K562 (cell line): ENCODE data around the gene DNASE1L2. TPM values are rescaled to one million over a fixed set of nuclear protein-coding genes. Genes with fewer than 3 reads are reported as not detected.

Experiments used
- ATAC-seq: fragments of 200-7000 bp; cut with Tn5 transposase; 3 replicates; pipeline ENCODE4 v1.9.1; 2020; ENCODE audit warnings: moderate library complexity
- BruUV-seq: library from RNA; stranded (reverse); fragments of 400-500 nt; replicated peaks from 2 replicates; lab custom pipeline; 2021; lab: Mats Ljungman, UMichigan
- CTCF ChIA-PET: fragments of 300-600 bp; formaldehyde crosslinking; extraction: SDS; loops from one replicate; lab custom pipeline; 2021; ENCODE audit warnings: low intra/inter-chr PET ratio; lab: Yijun Ruan, JAX
- POLR2A ChIA-PET: fragments of 300-600, 350-650 bp; sonication (Branson Sonifier 250); formaldehyde crosslinking; extraction: SDS; loops from one replicate; lab custom pipeline; 2021; ENCODE audit warnings: antibody characterized with exemption, inconsistent platforms; lab: Yijun Ruan, JAX
- DNase-seq, 4 experiments: peaks; one replicate each; pipeline versions ENCODE4 v3.0.0 to v3.0.0-alpha.2; 2011 to 2018; ENCODE audit warnings: low spot score in 3 of 4, mixed read lengths in 3 of 4; ENCODE audit errors: extremely low read depth in 1 of 4
- FAIRE-seq: peaks from 2 replicates; lab custom pipeline; 2011; peaks lifted over from hg19 to GRCh38; lab: Jason Lieb, UNC
- H2AFZ ChIP-seq: 2 replicates; pipeline ENCODE4 v1.6.0; 2011; ENCODE audit warnings: low read depth, low read length, control low read depth, inconsistent platforms
- H3K27ac ChIP-seq: fragments of 200-600 bp; 3 replicates; pipeline ENCODE4 v1.8.0; 2011; ENCODE audit warnings: low read depth, mild to moderate bottlenecking, control low read depth, inconsistent platforms, low read length, moderate library complexity, mixed read lengths; ENCODE audit errors: extremely low read depth
- H3K27me3 ChIP-seq, 2 experiments: fragments of 300-600 bp in 1 of 2; 2 replicates in 1 of 2; 3 replicates in 1 of 2; pipeline versions ENCODE4 v1.6.0 to v1.8.0; 2011; ENCODE audit warnings: inconsistent platforms in 2 of 2, low read length in 2 of 2, mild to moderate bottlenecking in 1 of 2, mixed read lengths in 1 of 2, moderate library complexity in 1 of 2; ENCODE audit not compliant: control insufficient read depth in 2 of 2, insufficient read depth in 2 of 2
- H3K36me3 ChIP-seq: fragments of 300-600 bp; 3 replicates; pipeline ENCODE4 v1.8.0; 2011; ENCODE audit warnings: mild to moderate bottlenecking, low read length, inconsistent platforms; ENCODE audit not compliant: control insufficient read depth, insufficient read depth
- H3K4me1 ChIP-seq, 2 experiments: fragments of 200-600 bp in 1 of 2; replicated peaks in 1 of 2; 2 replicates in 1 of 2; 3 replicates in 1 of 2; pipeline versions ENCODE4 v1.5.1 to v1.8.0; 2011; ENCODE audit warnings: inconsistent platforms in 2 of 2, low read length in 2 of 2, mild to moderate bottlenecking in 1 of 2, mixed read lengths in 1 of 2, moderate library complexity in 1 of 2; ENCODE audit not compliant: control insufficient read depth in 2 of 2, insufficient read depth in 2 of 2
- H3K4me2 ChIP-seq: 2 replicates; pipeline ENCODE4 v1.6.1; 2011; ENCODE audit warnings: low read length, control low read depth, inconsistent platforms, mixed read lengths; ENCODE audit not compliant: insufficient read depth
- H3K4me3 ChIP-seq: fragments of 200-600 bp; sonication (generic), shearing (Covaris generic); 2 replicates; pipeline ENCODE4 v1.5.1; 2016; ENCODE audit warnings: control low read depth, inconsistent platforms
- H3K79me2 ChIP-seq: fragments of 200-600 bp; 3 replicates; pipeline ENCODE4 v1.8.0; 2011; ENCODE audit warnings: low read length, inconsistent platforms; ENCODE audit not compliant: control insufficient read depth, insufficient read depth
- H3K9ac ChIP-seq, 2 experiments: 2 replicates each; pipeline versions ENCODE4 v1.6.0 to v1.6.1; 2011; ENCODE audit warnings: low read depth in 2 of 2, low read length in 2 of 2, control low read depth in 1 of 2, inconsistent platforms in 1 of 2, mild to moderate bottlenecking in 1 of 2, mixed read lengths in 1 of 2; ENCODE audit not compliant: insufficient read depth in 1 of 2
- H3K9me1 ChIP-seq: one replicate; pipeline ENCODE4 v1.6.0; 2011; ENCODE audit warnings: inconsistent platforms, mild to moderate bottlenecking, low read length, moderate library complexity; ENCODE audit not compliant: control insufficient read depth, insufficient read depth
- H3K9me3 ChIP-seq: replicated peaks from 2 replicates; pipeline ENCODE4 v1.5.1; 2011; ENCODE audit warnings: low read depth, low read length, inconsistent platforms; ENCODE audit not compliant: control insufficient read depth, insufficient read depth
- H4K20me1 ChIP-seq: replicated peaks from 2 replicates; pipeline ENCODE4 v1.6.1; 2011; ENCODE audit warnings: low read length, inconsistent platforms, mixed read lengths; ENCODE audit not compliant: control insufficient read depth, insufficient read depth
- CSDE1 ChIP-seq, 2 experiments: fragments of 450-650 bp; IDR thresholded peaks; 2 replicates each; pipeline ENCODE4 v1.6.1; 2016; ENCODE audit warnings: mild to moderate bottlenecking in 1 of 2
- POLR2G ChIP-seq: fragments of 200-400 bp; formaldehyde crosslinking; IDR thresholded peaks from 2 replicates; pipeline ENCODE4 v1.6.1; 2017; ENCODE audit warnings: low read depth, mild to moderate bottlenecking, antibody characterized with exemption, low read length, moderate library complexity
- RFX7 ChIP-seq: fragments of 250-450 bp; sonication (Bioruptor Pico); IDR thresholded peaks from 2 replicates; pipeline ENCODE4 v1.5.1; 2021; ENCODE audit warnings: mild to moderate bottlenecking
- WGBS: fragments of 100-300 bp; shearing (Covaris generic); methylation state at CpG from one replicate; pipeline ENCODE4 v1.1.6; 2016; ENCODE audit warnings: low coverage, mixed read lengths; ENCODE audit not compliant: insufficient coverage; ENCODE audit errors: missing lambda C conversion rate; 5-methylcytosine and 5-hydroxymethylcytosine counted together
- in situ Hi-C: fragments of 300-500 bp; cut with MboI; formaldehyde crosslinking; loops from 4 replicates; pipeline ENCODE4 v1.15.0; 2018; ENCODE audit warnings: inconsistent platforms, mixed read lengths
- intact Hi-C: fragments of 100-400 bp; cut with micrococcal nuclease; formaldehyde crosslinking; loops from 2 replicates; pipeline ENCODE4 v1.14.2; 2022
- microRNA counts: library from miRNA; unstranded; fragments of <30 nt; microRNA quantifications from one replicate; lab custom pipeline; 2016
- microRNA-seq: library from miRNA; unstranded; fragments of <30 nt; microRNA quantifications from one replicate; pipeline ENCODE4, GENCODE V29; 2018; ENCODE audit warnings: borderline microRNAs expressed
- polyA plus RNA-seq, 8 experiments: library from polyadenylated mRNA; depleted of rRNA in 4 of 8; stranded (reverse) in 5 of 8; unstranded in 3 of 8; fragments of >200 nt; fragmentation: Nextera tagmentation in 2 of 8; fragmentation: Illumina TruSeq in 1 of 8; extraction: Ambion mirVana in 2 of 8; extraction: Trizol in 1 of 8; gene quantifications; 2 replicates each; pipeline versions ENCODE4 v1.2.1 to v1.2.3, GENCODE V29; 2011 to 2014; ENCODE audit warnings: inconsistent platforms in 1 of 8, missing spikeins in 1 of 8
- small RNA-seq: library from RNA; depleted of rRNA; stranded (forward); fragments of <200 nt; gene quantifications from one replicate; pipeline ENCODE3, GENCODE V24; 2014
- total RNA-seq, 7 experiments: library from RNA; depleted of rRNA in 6 of 7; stranded (reverse); fragments of >200 nt in 6 of 7; fragmentation: Illumina TruSeq in 2 of 7; extraction: Trizol in 2 of 7; gene quantifications; 2 replicates each; pipeline versions ENCODE4 v1.2.1 to v1.2.3, GENCODE V29; 2011 to 2021; ENCODE audit warnings: low replicate concordance in 1 of 7

Gene DNASE1L2
- total and polyA plus RNA-seq, 9 of the 15 experiments (the other 6 are each of a cell fraction or from before 2014, with no cell fraction given) = 0.08 to 2.7 (median 1.7) TPM; not detected in 1

DNA sequence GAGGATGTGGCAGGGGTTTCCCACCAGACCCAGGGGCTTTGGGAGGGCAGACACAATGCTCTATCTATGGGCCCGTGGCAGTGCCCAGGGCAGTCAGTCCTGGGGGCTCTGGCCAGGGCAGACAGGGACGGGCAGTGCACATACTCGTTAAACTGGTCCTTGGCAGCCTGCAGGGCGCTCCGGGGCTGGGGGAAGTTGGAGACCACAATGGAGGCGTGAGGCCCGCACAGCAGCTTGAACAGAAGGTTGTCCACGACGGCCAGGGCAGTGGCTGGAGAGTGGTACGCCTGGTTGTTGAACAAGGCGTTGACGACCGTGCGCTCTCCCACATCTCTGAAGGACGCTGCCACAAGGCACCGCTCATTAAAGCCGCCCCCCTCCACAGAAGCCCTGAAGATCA, 50.3 kb downstream of the DNASE1L2 start:
- CTCF ChIA-PET = no interaction called here
- Histone ChIP-seq H3K4me3 (no peak overlapping the region), H3K4me1 (peaks cover 0 to 8% of the 10 kb centered on the region in 2 experiments; a peak in 1 of 5 replicates), H3K9me1 (no peaks in the 10 kb centered on the region), H3K27ac (no peak overlapping the region), H3K9me3 (no peaks in the 10 kb centered on the region), H3K36me3 (peaks cover 54% of the 10 kb centered on the region; the same call in 2 of the 3 replicates), H3K9ac (peak overlapping the region in 1 of 2 experiments; percentile 45; a peak in 2 of 4 replicates), H2AFZ (no peak overlapping the region), H4K20me1 (no peaks in the 10 kb centered on the region), H3K79me2 (no peaks in the 10 kb centered on the region), H3K27me3 (no peaks in the 10 kb centered on the region), H3K4me2 (no peak overlapping the region)
- BruUV-seq = no TSS peak
- DNase-seq (no peak), FAIRE-seq (no peak), ATAC-seq (no peak)
- intact Hi-C loops = no loop called here
- WGBS = 77% methylated on average over 13 of the region's 17 CpGs
- in situ Hi-C loops = no loop called here
- no peak for TF ChIP-seq CSDE1 (IDR thresholded peaks at IDR 0.05)
- TF ChIP-seq POLR2G = peak; percentile 32; the same call in 1 of the 2 replicates
- POLR2A ChIA-PET = no interaction called here

GRCh38 chr16:2287916-2288547, 51.8 kb downstream of the DNASE1L2 start:
- no peaks in the 10 kb centered on the region for H3K27me3 ChIP-seq
- peaks cover 0 to 8% of the 10 kb centered on the region in 2 experiments; a peak in 1 of 5 replicates for H3K4me1 ChIP-seq
- H3K36me3 ChIP-seq = peaks cover 57% of the 10 kb centered on the region; the same call in 2 of the 3 replicates
- CTCF ChIA-PET = no interaction called here
- H3K4me2 ChIP-seq = no peak overlapping the region
- FAIRE-seq (no peak), DNase-seq (no peak), ATAC-seq (no peak)
- H4K20me1 ChIP-seq = no peaks in the 10 kb centered on the region
- no TSS peak for BruUV-seq
- no peak for TF ChIP-seq RFX7 (CRISPR knock-in tag)
- TF ChIP-seq POLR2G = peak; percentile 38; the same call in 1 of the 2 replicates
- in situ Hi-C loops (no loop called here), intact Hi-C loops (no loop called here)
- H3K79me2 ChIP-seq = no peaks in the 10 kb centered on the region
- POLR2A ChIA-PET = interaction anchor here (0.6 to 1.2 kb wide), 7 partner anchors 10 to 109 kb away, joined by 3 to 4 read pairs (median 3); no protein-coding TSS in a partner anchor
- H3K9me1 ChIP-seq = no peaks in the 10 kb centered on the region
- no peak overlapping the region for H2AFZ ChIP-seq
- 87% methylated on average over 25 of the region's 35 CpGs for WGBS
- H3K9me3 ChIP-seq = no peaks in the 10 kb centered on the region
- no peak overlapping the region for H3K4me3 ChIP-seq
- no peak overlapping the region for H3K9ac ChIP-seq
- no peak overlapping the region for H3K27ac ChIP-seq

MicroRNA genes within 50 kb of the gene (microRNA counts, 767-probe panel; counts per million panel counts)
- not detected for microRNA hsa-miR-940 (lab: Ali Mortazavi, UCI)

Small RNA genes lying within 50 kb of the gene (microRNA-seq; reads per million reads assigned to microRNA genes)
- gene MIR3677 (7.4 reads per million, percentile 52 among the genes with 10 or more reads in this experiment), gene MIR4717 (not detected)

Small RNA genes lying within 50 kb of the gene (small RNA-seq; reads per million reads assigned to genes)
- gene MIR3677 = 0.18 reads per million
- not detected for gene MIR4717

Other genes with a start within 250 kb of the DNASE1L2 start
Only the 7 nearest of the 21 such genes appear.
- gene CASKIN1, start 39.8 kb upstream of the DNASE1L2 start, total RNA-seq (2014; rRNA removed) = 1.5 and 2.6 TPM in 2 replicates
- 0.10 and 0.15 TPM in 2 replicates for gene CASKIN1, start 39.8 kb upstream of the DNASE1L2 start, total RNA-seq (2014; rRNA removed; fragmentation: Illumina TruSeq; extraction: Trizol)
- 0.68 and 1.7 TPM in 2 replicates for gene CASKIN1, start 39.8 kb upstream of the DNASE1L2 start, total RNA-seq (2015; rRNA removed; fragmentation: Illumina TruSeq; extraction: Trizol)
- 4.5 and 7.0 TPM in 2 replicates for gene CASKIN1, start 39.8 kb upstream of the DNASE1L2 start, total RNA-seq (2021)
- 0.84 and 1.9 TPM in 2 replicates for gene CASKIN1, start 39.8 kb upstream of the DNASE1L2 start, polyA plus RNA-seq (2011; rRNA removed)
- gene CASKIN1, start 39.8 kb upstream of the DNASE1L2 start, polyA plus RNA-seq (2014; fragmentation: Illumina TruSeq; extraction: Trizol) = 0.28 and 0.73 TPM in 2 replicates
- not detected for gene CASKIN1, start 39.8 kb upstream of the DNASE1L2 start, polyA plus RNA-seq (2014; fragmentation: Nextera tagmentation; extraction: Ambion mirVana)
- 3.1 and 3.7 TPM in 2 replicates for gene CASKIN1, start 39.8 kb upstream of the DNASE1L2 start, polyA plus RNA-seq (2014; rRNA removed)
- 83.0 and 110 TPM in 2 replicates for gene MLST8, start 31.0 kb upstream of the DNASE1L2 start, total RNA-seq (2014; rRNA removed)
- 2.6 and 4.3 TPM in 2 replicates for gene MLST8, start 31.0 kb upstream of the DNASE1L2 start, total RNA-seq (2014; rRNA removed; fragmentation: Illumina TruSeq; extraction: Trizol)
- 15.7 and 16.0 TPM in 2 replicates for gene MLST8, start 31.0 kb upstream of the DNASE1L2 start, total RNA-seq (2015; rRNA removed; fragmentation: Illumina TruSeq; extraction: Trizol)
- 79.1 and 85.0 TPM in 2 replicates for gene MLST8, start 31.0 kb upstream of the DNASE1L2 start, total RNA-seq (2021)
- gene MLST8, start 31.0 kb upstream of the DNASE1L2 start, polyA plus RNA-seq (2011; rRNA removed) = 76.1 and 91.6 TPM in 2 replicates
- gene MLST8, start 31.0 kb upstream of the DNASE1L2 start, polyA plus RNA-seq (2014; fragmentation: Illumina TruSeq; extraction: Trizol) = 43.3 and 74.6 TPM in 2 replicates
- gene MLST8, start 31.0 kb upstream of the DNASE1L2 start, polyA plus RNA-seq (2014; fragmentation: Nextera tagmentation; extraction: Ambion mirVana) = 1 to 10 TPM; 1.5 to 9.8 TPM
- gene MLST8, start 31.0 kb upstream of the DNASE1L2 start, polyA plus RNA-seq (2014; rRNA removed) = 116 TPM in 2 replicates
- gene BRICD5, start 25.6 kb upstream of the DNASE1L2 start, total RNA-seq (2014; rRNA removed) = 2.9 and 3.5 TPM in 2 replicates
- gene BRICD5, start 25.6 kb upstream of the DNASE1L2 start, total RNA-seq (2014; rRNA removed; fragmentation: Illumina TruSeq; extraction: Trizol) = 0.32 and 0.40 TPM in 2 replicates
- 3.4 and 4.1 TPM in 2 replicates for gene BRICD5, start 25.6 kb upstream of the DNASE1L2 start, total RNA-seq (2015; rRNA removed; fragmentation: Illumina TruSeq; extraction: Trizol)
- gene BRICD5, start 25.6 kb upstream of the DNASE1L2 start, total RNA-seq (2021) = 2.0 and 4.0 TPM in 2 replicates
- gene BRICD5, start 25.6 kb upstream of the DNASE1L2 start, polyA plus RNA-seq (2011; rRNA removed) = 1.8 and 3.2 TPM in 2 replicates
- gene BRICD5, start 25.6 kb upstream of the DNASE1L2 start, polyA plus RNA-seq (2014; fragmentation: Illumina TruSeq; extraction: Trizol) = 0.49 and 3.8 TPM in 2 replicates
- under 1 TPM in 1 of 2 experiments, not detected in 1; 0.24 TPM for gene BRICD5, start 25.6 kb upstream of the DNASE1L2 start, polyA plus RNA-seq (2014; fragmentation: Nextera tagmentation; extraction: Ambion mirVana)
- gene BRICD5, start 25.6 kb upstream of the DNASE1L2 start, polyA plus RNA-seq (2014; rRNA removed) = 5.1 and 15.1 TPM in 2 replicates
- gene PGP, start 21.6 kb upstream of the DNASE1L2 start, total RNA-seq (2014; rRNA removed) = 57.6 and 70.2 TPM in 2 replicates
- gene PGP, start 21.6 kb upstream of the DNASE1L2 start, total RNA-seq (2014; rRNA removed; fragmentation: Illumina TruSeq; extraction: Trizol) = 8.5 and 11.4 TPM in 2 replicates
- gene PGP, start 21.6 kb upstream of the DNASE1L2 start, total RNA-seq (2015; rRNA removed; fragmentation: Illumina TruSeq; extraction: Trizol) = 24.1 and 26.5 TPM in 2 replicates
- 44.9 and 49.6 TPM in 2 replicates for gene PGP, start 21.6 kb upstream of the DNASE1L2 start, total RNA-seq (2021)
- gene PGP, start 21.6 kb upstream of the DNASE1L2 start, polyA plus RNA-seq (2011; rRNA removed) = 19.6 and 27.9 TPM in 2 replicates
- 14.2 and 20.7 TPM in 2 replicates for gene PGP, start 21.6 kb upstream of the DNASE1L2 start, polyA plus RNA-seq (2014; fragmentation: Illumina TruSeq; extraction: Trizol)
- gene PGP, start 21.6 kb upstream of the DNASE1L2 start, polyA plus RNA-seq (2014; fragmentation: Nextera tagmentation; extraction: Ambion mirVana) = 1 to 10 TPM; 1.1 to 3.0 TPM
- gene PGP, start 21.6 kb upstream of the DNASE1L2 start, polyA plus RNA-seq (2014; rRNA removed) = 54.0 and 55.6 TPM in 2 replicates
- 94.9 and 97.1 TPM in 2 replicates for gene E4F1, start 12.9 kb upstream of the DNASE1L2 start, total RNA-seq (2014; rRNA removed)
- gene E4F1, start 12.9 kb upstream of the DNASE1L2 start, total RNA-seq (2014; rRNA removed; fragmentation: Illumina TruSeq; extraction: Trizol) = 3.7 and 5.5 TPM in 2 replicates
- gene E4F1, start 12.9 kb upstream of the DNASE1L2 start, total RNA-seq (2015; rRNA removed; fragmentation: Illumina TruSeq; extraction: Trizol) = 33.1 and 37.3 TPM in 2 replicates
- gene E4F1, start 12.9 kb upstream of the DNASE1L2 start, total RNA-seq (2021) = 53.2 and 63.2 TPM in 2 replicates
- gene E4F1, start 12.9 kb upstream of the DNASE1L2 start, polyA plus RNA-seq (2011; rRNA removed) = 20.4 and 32.0 TPM in 2 replicates
- 5.6 and 23.2 TPM in 2 replicates for gene E4F1, start 12.9 kb upstream of the DNASE1L2 start, polyA plus RNA-seq (2014; fragmentation: Illumina TruSeq; extraction: Trizol)
- gene E4F1, start 12.9 kb upstream of the DNASE1L2 start, polyA plus RNA-seq (2014; fragmentation: Nextera tagmentation; extraction: Ambion mirVana) = under 1 TPM; 0.48 to 0.96 TPM
- gene E4F1, start 12.9 kb upstream of the DNASE1L2 start, polyA plus RNA-seq (2014; rRNA removed) = 58.7 and 62.7 TPM in 2 replicates
- 175 and 241 TPM in 2 replicates for gene ECI1, start 15.1 kb downstream of the DNASE1L2 start, total RNA-seq (2014; rRNA removed)
- gene ECI1, start 15.1 kb downstream of the DNASE1L2 start, total RNA-seq (2014; rRNA removed; fragmentation: Illumina TruSeq; extraction: Trizol) = 21.4 and 22.6 TPM in 2 replicates
- 54.0 and 55.0 TPM in 2 replicates for gene ECI1, start 15.1 kb downstream of the DNASE1L2 start, total RNA-seq (2015; rRNA removed; fragmentation: Illumina TruSeq; extraction: Trizol)
- gene ECI1, start 15.1 kb downstream of the DNASE1L2 start, total RNA-seq (2021) = 172 and 181 TPM in 2 replicates
- 70.5 and 106 TPM in 2 replicates for gene ECI1, start 15.1 kb downstream of the DNASE1L2 start, polyA plus RNA-seq (2011; rRNA removed)
- gene ECI1, start 15.1 kb downstream of the DNASE1L2 start, polyA plus RNA-seq (2014; fragmentation: Illumina TruSeq; extraction: Trizol) = 32.0 and 72.2 TPM in 2 replicates
- gene ECI1, start 15.1 kb downstream of the DNASE1L2 start, polyA plus RNA-seq (2014; fragmentation: Nextera tagmentation; extraction: Ambion mirVana) = 1 to 10 TPM; 4.7 to 7.6 TPM
- 189 and 199 TPM in 2 replicates for gene ECI1, start 15.1 kb downstream of the DNASE1L2 start, polyA plus RNA-seq (2014; rRNA removed)
- 252 and 305 TPM in 2 replicates for gene RNPS1, start 31.7 kb downstream of the DNASE1L2 start, total RNA-seq (2014; rRNA removed)
- 122 and 138 TPM in 2 replicates for gene RNPS1, start 31.7 kb downstream of the DNASE1L2 start, total RNA-seq (2014; rRNA removed; fragmentation: Illumina TruSeq; extraction: Trizol)
- gene RNPS1, start 31.7 kb downstream of the DNASE1L2 start, total RNA-seq (2015; rRNA removed; fragmentation: Illumina TruSeq; extraction: Trizol) = 188 and 196 TPM in 2 replicates
- gene RNPS1, start 31.7 kb downstream of the DNASE1L2 start, total RNA-seq (2021) = 338 and 343 TPM in 2 replicates
- 202 and 211 TPM in 2 replicates for gene RNPS1, start 31.7 kb downstream of the DNASE1L2 start, polyA plus RNA-seq (2011; rRNA removed)
- gene RNPS1, start 31.7 kb downstream of the DNASE1L2 start, polyA plus RNA-seq (2014; fragmentation: Illumina TruSeq; extraction: Trizol) = 307 and 351 TPM in 2 replicates
- gene RNPS1, start 31.7 kb downstream of the DNASE1L2 start, polyA plus RNA-seq (2014; fragmentation: Nextera tagmentation; extraction: Ambion mirVana) = 10 to 100 TPM; 44.9 to 50.6 TPM
- gene RNPS1, start 31.7 kb downstream of the DNASE1L2 start, polyA plus RNA-seq (2014; rRNA removed) = 286 and 343 TPM in 2 replicates